AG08396 (cell line): Measurements from ENCODE around the gene TNFAIP6.
A peak's percentile ranks its signal among the peaks of the same experiment; 100 is the strongest.

ENCODE experiments used
- DNase-seq: peaks from one replicate; pipeline ENCODE4 v3.0.0; 2012; ENCODE audit warnings: low spot score, mixed read lengths

TNFAIP6 gene

DNA sequence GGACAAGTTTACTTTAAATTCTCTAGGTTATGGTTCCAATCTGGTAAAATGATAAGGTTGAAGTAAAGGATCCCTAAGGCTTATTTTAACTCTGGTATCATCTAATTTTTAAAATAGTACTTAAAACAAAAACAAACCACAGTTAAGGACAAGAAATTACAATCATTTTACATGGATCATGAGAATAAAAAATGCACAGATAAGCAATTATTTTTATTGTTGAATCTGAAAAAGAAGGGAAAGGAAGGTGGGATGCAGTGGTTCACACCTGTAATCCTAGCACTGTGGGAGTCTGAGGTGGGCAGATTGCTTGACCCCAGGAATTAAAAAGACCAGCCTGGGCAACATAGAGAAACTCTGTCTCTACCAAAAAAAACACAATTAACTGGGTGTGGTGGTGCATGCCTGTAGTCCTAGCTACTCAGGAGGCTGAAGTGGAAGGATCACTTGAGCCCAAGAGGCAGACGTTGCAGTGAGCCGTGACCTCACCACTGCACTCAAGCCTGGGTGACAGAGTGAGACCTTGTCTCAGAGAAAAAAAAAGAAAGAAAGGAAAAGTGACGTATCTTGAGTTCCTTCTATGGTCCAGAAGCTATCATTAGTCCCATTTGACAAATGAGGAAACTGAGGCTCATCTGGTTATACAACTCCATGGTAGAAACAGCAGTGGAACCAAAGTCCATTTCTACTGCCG is 2.5 kb downstream of the TNFAIP6 start:
- no peak for DNase-seq

DNA sequence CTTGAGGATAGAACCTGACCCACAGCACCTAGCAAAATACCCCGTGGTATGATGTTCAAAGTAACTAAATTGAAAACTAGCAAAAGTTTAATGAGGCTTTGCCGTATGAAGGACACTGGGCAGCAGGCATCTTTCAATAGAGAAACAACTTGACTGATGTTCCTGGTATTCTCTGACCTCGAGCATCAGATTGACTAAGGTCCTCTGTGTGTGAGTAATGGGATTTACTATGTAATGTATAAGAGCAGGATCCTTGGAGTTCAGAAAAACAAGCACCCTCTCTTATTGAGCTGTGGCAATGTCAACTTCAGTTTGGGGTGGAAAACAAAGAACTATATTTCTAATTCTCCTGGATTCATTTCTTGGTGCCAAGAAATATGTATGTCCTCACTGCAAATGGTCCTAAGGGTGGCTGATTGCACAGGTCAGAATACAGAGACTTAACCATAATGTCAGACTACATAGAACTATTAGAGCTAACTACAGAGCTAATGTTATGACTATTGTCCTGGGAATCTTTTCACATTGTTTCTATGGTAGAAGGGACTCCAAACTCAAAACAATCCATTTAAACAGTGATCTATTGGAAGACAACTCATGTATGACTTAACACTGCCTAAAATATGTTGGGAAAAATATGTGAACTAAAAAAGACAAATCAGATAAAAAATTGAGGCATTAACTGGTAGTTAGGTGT is 4.4 kb downstream of the TNFAIP6 start:
- DNase-seq: no peak

DNA sequence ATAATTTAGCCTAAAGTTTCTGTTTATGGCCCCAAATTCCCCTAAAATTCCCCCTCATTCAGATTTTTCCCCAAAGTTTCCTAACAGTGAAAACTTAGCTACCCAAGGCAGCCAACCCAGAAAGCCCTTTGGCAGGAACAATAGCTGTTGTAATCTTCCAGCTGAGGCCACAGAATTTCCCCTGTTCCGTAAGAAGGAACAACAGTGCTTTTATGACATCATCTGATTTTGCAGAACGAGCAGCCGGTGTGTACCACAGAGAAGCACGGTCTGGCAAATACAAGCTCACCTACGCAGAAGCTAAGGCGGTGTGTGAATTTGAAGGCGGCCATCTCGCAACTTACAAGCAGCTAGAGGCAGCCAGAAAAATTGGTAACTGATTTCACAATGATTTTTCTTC is 6.3 kb downstream of the TNFAIP6 start:
- no peak for DNase-seq

DNA sequence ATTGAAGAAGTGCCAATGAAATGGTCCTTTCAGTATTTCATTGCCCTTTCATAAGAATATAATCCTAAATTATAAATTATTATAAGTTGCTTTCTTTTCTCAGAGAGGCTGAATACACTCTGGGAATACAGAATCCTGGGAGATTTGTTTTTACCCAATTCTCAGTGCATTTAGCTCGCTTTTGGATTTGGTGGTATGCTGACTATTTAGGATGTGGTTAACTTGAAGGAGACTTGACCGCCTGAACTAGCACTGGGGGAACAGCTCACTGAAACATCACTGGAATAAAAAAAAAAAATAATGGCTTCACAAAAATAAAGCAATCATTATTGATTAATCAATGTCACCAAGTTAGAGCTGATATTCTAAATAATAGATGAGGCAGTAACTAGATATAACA is 10.2 kb downstream of the TNFAIP6 start:
- DNase-seq: no peak

DNA sequence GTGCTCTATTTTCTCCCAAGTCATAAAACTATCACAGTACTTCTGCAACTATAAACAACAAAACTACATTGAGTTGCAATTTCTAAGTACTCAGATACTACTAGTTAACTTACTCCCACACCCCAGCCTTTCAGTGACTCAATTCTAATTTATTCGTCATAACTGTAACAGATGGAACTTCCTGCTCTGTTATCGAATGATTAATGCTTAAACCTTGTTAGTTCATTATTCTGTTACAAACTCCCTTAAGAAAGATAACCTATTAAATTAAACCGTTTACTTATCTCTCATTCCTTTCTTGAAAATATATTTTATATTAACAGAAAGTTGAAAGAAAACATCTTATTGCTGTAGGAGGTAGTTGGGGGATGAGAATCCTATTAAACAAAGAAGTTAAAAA is 17.0 kb downstream of the TNFAIP6 start:
- peak; percentile 41 for DNase-seq

DNA sequence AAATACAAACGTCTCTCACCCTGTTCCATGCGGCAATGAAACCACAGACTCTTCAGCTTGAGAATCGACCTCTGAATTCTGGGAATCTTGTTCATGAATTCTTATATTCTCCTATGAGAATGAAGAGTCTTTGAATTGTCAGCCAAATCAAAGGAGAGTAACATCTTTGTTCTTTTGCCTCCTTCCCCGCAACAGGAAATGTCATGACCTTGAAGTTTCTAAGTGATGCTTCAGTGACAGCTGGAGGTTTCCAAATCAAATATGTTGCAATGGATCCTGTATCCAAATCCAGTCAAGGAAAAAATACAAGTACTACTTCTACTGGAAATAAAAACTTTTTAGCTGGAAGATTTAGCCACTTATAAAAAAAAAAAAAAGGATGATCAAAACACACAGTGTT is 21.8 kb downstream of the TNFAIP6 start:
- no peak for DNase-seq

DNA sequence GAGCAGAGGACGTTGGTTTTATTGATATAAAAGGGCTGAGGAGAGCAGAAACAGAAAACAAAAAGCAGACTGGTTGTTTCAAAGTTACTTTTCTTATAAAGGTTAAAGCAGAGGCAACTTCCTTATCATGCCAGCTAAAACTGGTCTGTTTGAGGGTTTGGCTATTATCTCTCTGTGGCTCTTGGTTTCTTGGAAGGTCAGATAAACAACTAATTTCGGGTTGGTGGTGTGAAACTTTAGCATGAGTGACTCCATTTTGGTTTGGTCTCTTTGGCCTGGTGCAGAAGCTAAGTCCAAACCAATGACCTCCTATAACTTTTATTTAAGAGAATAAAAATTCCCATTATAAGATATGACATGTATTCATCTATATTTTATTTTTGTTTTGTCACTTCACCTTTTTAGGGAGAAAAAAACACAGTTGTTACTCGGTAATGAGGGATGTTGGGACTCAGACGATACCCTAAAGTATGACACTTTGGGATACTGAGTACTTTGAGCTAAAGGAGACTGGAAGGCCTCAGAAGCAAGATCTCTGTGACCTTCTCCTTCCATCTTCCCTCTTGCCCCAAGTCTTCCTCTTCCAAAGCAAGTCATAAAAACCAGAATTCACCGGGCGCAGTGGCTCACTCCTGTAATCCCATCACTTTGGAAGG is 23.3 kb downstream of the TNFAIP6 start:
- no peak for DNase-seq

DNA sequence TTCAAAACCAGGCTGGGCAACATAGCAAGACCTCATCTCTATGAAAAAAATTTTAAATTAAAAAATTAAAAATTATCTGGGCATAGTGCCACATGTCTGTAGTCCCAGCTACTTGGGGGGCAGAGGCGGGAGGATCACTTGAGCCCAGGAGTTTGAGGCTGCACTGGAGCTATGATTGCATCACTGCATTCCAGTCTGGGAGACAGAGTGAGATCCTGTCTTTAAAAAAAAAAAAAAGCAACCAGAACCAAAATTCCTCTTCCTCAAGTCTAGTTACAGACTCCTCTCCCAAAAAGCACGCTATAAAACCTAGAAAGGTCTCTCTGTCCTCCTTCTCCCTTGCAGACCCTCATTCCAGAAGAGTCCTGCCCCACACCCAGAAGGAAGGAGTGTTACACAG is 23.9 kb downstream of the TNFAIP6 start:
- DNase-seq: no peak

DNA sequence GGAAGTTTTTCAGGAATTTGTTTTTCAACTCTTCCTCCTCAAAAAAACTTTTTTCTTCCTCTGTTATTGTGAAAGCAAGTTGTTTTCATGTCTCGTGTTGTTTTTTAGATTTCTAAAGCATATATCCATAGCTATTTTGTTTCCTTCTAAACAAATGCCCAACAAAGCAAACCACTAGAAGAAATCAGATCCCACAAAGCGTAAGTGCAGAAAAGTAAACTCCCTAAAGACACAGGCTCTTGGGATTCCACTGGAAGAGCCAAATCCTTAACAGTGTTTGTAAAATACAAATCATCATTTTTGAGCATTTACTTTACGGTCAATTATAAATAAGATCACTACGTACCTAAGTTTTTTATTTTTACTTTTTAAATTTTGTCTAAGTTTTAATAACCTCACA is 30.6 kb downstream of the TNFAIP6 start:
- DNase-seq: no peak

DNA sequence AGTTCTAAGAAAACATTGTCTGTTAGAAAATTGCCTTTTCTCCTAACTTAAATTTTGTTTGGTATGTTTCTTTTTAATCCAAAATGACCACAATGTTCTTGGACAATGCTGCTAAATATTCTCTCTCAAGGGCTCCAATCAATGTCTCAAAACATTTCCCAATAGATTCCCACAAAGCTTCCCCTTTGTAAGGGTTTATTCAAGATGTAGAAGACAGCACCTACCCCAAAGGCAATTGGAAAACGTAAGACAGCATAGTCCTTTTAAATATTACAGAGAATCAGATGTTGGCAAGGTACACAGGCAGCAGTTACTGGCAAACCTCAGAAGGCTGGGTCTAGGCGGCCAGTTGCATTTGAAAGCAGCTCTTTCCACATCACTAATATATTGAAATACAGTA is 34.0 kb downstream of the TNFAIP6 start:
- no peak for DNase-seq

DNA sequence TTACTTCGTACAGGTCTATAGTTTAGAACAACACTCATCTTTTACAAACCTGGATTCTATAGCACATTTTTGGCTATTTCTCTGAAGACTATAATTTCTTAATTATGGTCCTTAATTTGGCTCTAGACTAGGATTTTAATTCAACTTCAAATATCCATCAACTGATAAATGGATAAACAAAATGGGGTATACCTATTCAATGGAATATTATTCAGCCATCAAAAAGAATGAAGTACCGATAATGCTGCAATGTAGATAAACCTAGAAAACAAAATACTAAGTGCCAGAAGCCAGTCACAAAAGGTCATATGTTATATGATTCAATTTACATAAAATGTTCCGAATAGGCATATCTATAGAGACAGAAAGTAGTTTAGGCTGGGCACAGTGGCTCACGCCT is 37.1 kb downstream of the TNFAIP6 start:
- DNase-seq: no peak

DNA sequence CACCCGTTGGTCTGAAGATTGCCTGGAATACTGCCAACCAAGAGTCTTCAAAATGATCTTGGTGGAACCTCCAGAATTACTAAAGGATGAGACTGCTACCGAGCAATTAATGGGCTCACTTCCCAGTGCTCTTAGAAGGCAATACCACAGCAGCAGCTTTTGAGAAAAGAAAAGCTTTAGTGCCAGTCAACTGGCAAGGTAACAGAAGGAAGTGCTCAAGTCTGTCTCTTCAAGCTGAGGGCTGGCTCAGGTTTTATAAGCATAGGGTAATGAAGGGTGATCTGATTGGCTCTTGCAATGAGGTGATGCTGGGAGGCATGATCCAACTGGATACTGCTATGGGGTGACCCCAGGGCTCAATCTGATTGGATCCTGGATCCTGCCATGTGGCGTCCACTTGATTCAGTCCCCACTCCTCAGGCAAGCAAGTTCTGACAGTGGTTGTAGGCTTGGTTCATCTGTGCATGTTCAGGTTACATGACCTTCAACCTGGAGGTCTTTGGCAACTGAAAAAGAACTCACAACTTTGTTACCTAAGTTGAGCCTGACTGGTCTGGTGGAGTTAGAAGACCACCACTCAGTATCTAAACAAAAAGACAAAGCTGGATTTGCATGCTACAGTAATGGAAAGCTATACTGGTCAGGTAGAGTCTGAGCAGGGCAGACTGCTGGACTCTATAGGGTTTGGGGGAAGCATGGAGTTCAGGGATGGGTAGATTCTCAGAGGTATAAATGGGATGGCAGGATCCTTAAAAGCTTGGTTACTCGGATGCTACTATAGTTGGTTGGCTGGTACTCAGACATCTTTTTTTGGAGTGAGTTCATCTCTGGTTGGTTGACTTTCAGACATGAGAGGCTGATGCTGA is 38.4 kb downstream of the TNFAIP6 start:
- no peak for DNase-seq

DNA sequence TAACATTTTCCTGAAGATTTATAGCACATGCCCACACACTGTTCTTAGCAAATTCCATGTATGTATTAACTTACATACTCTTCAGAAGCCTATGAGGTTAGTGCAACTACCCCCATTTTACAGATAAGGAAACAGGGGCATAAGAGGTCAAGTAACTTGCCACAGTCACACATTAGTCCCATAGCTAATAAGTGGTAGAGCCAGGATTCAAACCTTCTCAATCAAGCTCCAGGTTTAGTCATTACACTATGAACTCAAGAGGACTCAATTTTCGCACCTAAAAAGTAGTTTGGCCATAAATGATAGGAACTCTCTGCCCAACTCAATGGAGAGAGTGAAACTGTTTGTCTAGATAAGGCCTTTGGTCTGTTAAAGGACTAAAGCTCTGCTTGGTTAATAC is 42.6 kb downstream of the TNFAIP6 start:
- DNase-seq: no peak

DNA sequence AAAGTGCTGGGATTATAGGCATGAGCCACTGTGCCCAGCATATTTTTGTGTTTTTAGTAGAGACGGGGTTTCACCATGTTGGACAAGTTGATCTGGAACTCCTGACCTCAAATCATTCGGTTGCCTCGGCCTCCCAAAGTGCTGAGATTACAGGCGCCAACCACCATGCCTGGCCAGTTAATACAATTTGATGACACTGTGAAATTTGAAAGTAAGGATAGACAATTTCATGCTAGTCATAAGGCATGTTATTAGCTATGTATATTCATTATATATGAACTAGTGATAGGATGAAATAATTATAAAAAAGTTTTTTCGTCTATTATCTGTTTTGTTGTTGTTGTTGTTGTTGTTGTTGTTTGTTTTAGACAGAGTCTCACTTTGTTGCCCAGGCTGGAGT is 43.8 kb downstream of the TNFAIP6 start:
- DNase-seq: no peak

DNA sequence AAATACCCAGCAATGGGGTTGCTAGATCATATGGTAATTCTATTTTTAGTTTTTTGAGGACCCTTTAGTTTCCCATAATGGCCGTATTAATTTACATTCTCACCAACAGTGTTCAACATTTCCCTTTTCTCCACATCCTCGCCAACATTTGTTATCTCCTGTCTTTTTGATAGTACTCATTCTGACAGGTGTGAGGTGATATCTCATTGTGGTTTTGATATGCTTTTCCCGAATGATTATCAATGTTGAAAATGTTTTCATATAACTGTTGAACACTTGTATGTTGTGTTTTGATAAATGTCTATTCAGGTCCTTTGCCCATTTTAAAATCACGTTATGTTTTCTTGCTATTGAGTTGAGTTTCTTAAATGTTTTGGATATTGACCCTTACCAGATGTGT is 46.5 kb downstream of the TNFAIP6 start:
- DNase-seq: no peak

DNA sequence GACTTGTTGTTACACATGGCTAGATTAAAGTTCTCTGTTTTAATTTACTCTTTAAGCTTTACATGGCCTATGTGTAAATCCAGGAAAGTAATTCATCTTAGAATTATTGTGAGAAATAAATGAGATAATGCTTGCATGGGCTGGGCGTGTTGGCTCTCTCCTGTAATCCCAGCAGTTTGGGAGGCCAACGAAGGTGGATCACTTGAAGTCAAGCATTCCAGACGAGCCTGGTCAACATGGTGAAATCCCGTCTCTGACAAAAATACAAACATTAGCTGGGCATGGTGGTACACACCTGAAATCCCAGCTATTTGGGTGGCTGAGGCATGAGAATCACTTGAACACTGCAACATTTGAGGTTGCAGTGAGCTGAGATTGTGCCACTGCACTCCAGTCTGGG is 48.0 kb downstream of the TNFAIP6 start:
- DNase-seq: no peak

DNA sequence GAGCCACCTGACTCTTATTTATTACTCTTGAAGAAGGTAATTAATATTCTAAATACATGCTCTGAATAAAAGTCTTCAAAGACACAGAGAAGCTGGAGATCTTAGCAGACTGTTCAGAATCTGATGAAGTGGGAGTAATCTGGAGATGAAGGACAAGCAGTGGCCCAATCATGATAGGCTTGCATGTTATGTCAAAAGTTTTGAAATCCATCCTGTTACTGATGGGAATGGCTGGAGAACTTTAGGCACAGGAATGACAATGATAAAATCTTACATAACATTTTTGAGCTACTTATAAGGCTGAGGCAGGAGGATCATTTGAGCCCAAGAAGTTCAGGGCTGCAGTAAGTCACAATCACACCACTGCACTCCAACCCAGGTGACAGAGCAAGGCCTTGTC is 49.9 kb downstream of the TNFAIP6 start:
- no peak for DNase-seq

DNA sequence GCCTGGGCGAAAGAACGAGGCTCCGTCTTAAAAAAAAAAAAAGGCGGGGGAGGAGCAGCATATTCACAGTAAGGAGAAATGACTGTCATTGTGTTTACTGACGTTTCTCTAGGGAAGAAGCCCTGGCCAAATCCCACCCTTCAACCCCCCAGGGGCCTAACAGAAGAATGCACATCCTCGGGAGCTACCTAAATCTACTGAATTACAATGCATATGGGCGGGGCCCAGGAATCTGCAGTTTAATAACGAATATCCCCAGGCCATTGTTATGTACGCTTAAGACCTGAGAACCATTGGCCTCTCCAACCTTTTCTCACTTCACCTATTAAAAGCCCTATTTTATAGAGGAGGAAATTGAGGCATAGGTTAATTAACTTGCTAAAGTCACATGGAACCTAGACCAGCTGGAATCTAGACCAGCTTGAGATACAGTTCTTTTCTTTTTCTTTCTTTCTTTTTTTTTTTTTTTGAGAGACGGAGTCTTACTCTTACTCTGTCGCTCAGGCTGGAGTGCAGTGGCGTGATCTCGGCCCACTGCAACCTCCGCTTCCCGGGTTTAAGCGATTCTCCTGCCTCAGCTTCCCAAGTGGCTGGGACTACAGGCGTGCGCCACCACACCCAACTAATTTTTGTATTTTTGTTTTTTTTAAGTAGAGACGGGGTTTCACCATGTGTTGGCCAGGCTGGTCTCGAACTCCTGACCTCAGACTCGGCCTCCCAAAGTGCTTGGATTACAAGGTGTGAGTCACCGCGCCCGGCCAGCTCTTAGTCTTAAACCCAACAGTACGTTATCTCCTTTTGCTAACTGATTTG is 51.6 kb downstream of the TNFAIP6 start:
- no peak for DNase-seq

DNA sequence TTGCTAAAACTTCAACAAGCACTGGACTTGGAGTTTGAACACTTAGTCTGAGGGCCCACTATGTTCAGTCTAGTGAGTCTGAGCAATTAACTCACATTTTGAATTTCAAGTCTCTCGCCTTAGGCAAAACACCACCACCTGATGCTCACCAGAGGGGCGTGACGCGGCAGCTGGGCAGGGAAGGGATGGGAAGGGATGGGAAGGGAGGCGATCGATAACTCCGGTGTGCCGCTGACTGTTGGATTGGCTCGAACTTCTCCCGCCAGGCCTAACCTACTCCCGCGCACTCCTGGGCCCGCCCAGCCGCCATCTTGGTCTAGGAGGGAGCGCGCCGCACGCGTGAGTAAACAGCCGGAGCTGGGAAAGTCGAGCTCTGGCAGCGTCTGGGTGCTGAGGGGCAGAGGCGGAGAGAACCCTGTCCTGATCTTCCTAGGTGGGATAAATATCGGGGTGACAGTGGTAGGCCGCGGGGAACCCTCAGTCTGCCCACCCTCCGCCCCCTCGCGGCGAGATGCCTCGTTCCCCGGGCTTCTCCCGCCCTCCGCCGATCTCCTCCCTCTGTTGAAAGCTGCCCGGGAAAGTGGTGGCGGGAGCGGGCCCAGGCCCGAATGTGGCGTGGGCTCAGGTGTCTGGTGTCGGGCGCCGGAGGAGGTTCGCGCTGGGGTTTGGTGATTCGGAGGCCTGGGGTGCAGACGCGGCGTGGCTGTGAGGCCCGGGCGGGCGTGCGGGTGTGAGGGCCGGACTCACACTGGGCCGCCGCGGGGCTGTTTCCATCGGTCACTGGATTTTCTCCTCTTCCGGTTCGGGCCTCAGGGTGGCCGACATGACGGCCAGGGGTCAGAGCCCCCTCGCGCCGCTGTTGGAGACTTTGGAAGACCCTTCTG is 52.5 kb downstream of the TNFAIP6 start, which contains the start of gene RIF1:
RIF1 (plus strand) TSS at position 302 of the 884 bp plus-strand sequence; CDS start at position 824, 522 bp downstream.
- peak; percentile 94 for DNase-seq

DNA sequence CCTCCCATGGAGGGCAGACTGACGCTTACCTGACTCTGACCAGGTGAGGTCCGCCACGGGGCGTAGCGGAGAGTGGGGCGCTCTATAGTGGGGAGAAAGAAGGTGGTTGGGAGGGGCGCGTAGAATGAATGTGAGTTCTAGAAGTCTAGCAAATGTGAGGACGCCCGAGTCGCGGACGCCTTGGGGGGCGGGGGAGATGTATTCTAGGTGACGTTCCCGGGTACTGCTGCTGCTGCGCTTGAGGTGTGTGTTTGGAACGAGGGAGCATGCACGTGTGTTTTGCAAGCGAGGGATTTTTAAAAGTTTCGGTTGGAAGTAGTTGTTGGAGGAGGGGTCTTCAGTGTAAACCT is 53.1 kb downstream of the TNFAIP6 start:
- DNase-seq: peak; percentile 47

DNA sequence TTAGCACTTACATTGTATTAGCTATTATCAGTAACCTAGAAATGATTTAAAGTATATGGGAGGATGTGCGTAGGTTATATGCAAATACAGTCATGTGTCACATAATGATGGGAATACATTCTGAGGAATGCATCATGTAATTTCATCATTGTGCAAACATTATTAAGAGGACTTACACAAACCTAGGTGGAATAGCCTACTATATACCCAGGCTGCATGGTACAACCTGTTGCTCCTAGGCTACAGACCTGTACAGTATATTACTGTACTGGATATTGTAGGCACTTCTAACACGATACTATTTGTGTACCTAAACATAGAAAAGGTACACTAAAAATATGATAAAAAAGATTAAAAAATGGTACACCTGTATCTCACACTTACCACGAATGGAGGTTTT is 60.3 kb downstream of the TNFAIP6 start:
- no peak for DNase-seq
